Neural progenitor cell (in vitro differentiated cells): Measurements from ENCODE around the gene SP1.

Experiments
- CTCF ChIP-seq: fragments of 200-600 bp; sonication (generic); IDR thresholded peaks from 2 replicates; pipeline ENCODE4 v1.5.1; 2017; ENCODE audit warnings: antibody characterized with exemption, mild to moderate bottlenecking
- EZH2phosphoT487 ChIP-seq: fragments of 200-600 bp; sonication (generic); IDR thresholded peaks from 2 replicates; pipeline ENCODE4 v1.6.1; 2017; ENCODE audit warnings: antibody characterized with exemption

DNA sequence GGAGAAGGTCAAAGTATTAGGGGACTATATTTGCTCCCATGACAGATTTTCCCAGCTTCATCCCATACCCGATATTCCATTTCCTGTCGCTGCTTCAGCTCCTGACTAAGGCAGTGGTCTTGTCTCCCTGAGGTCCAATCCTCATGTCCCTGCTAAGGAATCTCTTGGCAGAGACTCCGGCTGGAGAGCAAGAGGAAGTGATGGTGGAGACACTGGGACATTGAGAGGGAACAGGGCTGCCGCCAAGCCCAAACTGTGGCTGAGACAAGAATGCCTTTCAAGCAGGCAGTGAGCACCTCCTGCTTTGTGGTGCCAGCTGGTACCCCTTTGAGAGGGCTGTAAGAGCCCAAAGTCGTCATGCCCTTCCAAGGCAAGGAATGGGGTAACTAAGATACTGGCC lies 49.3 kb upstream of the SP1 start:
- TF ChIP-seq CTCF = no peak
- no peak for TF ChIP-seq EZH2phosphoT487
